Measurements from ENCODE around the gene RILPL1. TPM values are rescaled to one million over a fixed set of nuclear protein-coding genes. Genes with fewer than 3 reads are reported as not detected.
"Not testable (repeated sequence)": the region's sequence is repeated elsewhere in the genome, so short reads cannot be mapped to it uniquely, and the experiment has no call there.

The RILPL1 gene
- total and polyA plus RNA-seq, 8 donors: 2.7 to 42.3 (median 7.5) TPM

DNA sequence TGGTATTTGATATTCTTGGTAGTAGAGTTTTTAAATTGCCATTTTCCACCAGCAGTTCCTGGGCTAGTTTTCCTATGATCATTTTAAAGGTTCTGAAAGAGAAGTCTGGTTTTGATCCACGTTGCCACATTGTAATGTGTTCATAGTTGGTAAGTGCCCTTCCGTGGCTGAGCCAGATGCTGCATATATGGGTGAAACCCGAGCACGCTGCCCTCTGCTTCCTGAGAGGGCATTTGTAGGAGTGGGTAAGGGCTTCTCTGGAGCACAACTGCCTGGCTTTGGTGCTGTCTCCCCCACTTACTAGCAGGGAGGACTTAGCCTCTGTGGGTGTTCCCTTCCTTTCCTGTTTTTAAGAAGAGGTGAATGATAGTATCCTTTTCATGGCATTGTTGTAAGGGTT lies 68.4 kb downstream of the RILPL1 start:
- H3K4me3 ChIP-seq: no peak overlapping the region
- intact Hi-C loops (cut with DNase I; ENCODE audit: low total_unique reads): no loop called here
- WGBS, 5 donors: 84 to 90% (median 87%) methylated on average over 4 of the region's 4 CpGs
- TF ChIP-seq EP300 (IDR thresholded peaks at IDR 0.05) (no peak), POLR2A (IDR thresholded peaks at IDR 0.05) (no peak), POLR2AphosphoS5 (IDR thresholded peaks at IDR 0.05) (no peak)
- TF ChIP-seq, protein P1, sequence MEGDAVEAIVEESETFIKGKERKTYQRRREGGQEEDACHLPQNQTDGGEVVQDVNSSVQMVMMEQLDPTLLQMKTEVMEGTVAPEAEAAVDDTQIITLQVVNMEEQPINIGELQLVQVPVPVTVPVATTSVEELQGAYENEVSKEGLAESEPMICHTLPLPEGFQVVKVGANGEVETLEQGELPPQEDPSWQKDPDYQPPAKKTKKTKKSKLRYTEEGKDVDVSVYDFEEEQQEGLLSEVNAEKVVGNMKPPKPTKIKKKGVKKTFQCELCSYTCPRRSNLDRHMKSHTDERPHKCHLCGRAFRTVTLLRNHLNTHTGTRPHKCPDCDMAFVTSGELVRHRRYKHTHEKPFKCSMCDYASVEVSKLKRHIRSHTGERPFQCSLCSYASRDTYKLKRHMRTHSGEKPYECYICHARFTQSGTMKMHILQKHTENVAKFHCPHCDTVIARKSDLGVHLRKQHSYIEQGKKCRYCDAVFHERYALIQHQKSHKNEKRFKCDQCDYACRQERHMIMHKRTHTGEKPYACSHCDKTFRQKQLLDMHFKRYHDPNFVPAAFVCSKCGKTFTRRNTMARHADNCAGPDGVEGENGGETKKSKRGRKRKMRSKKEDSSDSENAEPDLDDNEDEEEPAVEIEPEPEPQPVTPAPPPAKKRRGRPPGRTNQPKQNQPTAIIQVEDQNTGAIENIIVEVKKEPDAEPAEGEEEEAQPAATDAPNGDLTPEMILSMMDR (IDR thresholded peaks at IDR 0.05): no peak
- no peaks in the 10 kb centered on the region for H3K27me3 ChIP-seq
- peaks cover 12 to 63% (median 43%) of the 10 kb centered on the region in 4 donors for H3K36me3 ChIP-seq
- H3K27ac ChIP-seq: no peak overlapping the region
- H3K4me1 ChIP-seq: peaks cover 0 to 29% (median 5%) of the 10 kb centered on the region in 4 donors
- no peak for DNase-seq
- no peaks in the 10 kb centered on the region for H3K9me3 ChIP-seq

DNA sequence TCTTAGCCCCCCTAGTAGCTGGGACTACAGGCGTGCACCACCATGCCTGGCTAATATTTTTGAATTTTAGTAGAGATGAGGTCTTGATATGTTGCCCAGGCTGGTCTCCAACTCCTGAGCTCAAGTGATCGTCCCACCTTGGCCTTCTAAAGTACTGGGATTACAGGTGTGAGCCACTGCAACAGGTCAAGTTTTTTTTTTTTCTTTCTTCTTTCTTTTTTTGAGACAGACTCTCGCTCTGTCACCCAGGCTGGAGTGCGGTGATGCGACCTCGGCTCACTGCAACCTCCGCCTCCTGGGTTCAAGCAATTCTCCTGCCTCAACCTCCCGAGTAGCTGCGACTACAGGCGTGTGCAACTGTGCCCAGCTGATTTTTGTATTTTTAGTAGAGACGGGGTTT lies 70.3 kb downstream of the RILPL1 start:
- H3K4me3 ChIP-seq; DNase-seq; H3K9me3 ChIP-seq; H3K27ac ChIP-seq; intact Hi-C loops (cut with DNase I; ENCODE audit: low total_unique reads); H3K27me3 ChIP-seq: not testable (repeated sequence)
- Histone ChIP-seq H3K36me3 (peaks cover 12 to 60% (median 37%) of the 10 kb centered on the region in 4 donors), H3K4me1 (peaks cover 9 to 43% (median 16%) of the 10 kb centered on the region in 4 donors)
- 94 to 98% (median 96%) methylated on average over 11 of the region's 11 CpGs for WGBS, 5 donors

DNA sequence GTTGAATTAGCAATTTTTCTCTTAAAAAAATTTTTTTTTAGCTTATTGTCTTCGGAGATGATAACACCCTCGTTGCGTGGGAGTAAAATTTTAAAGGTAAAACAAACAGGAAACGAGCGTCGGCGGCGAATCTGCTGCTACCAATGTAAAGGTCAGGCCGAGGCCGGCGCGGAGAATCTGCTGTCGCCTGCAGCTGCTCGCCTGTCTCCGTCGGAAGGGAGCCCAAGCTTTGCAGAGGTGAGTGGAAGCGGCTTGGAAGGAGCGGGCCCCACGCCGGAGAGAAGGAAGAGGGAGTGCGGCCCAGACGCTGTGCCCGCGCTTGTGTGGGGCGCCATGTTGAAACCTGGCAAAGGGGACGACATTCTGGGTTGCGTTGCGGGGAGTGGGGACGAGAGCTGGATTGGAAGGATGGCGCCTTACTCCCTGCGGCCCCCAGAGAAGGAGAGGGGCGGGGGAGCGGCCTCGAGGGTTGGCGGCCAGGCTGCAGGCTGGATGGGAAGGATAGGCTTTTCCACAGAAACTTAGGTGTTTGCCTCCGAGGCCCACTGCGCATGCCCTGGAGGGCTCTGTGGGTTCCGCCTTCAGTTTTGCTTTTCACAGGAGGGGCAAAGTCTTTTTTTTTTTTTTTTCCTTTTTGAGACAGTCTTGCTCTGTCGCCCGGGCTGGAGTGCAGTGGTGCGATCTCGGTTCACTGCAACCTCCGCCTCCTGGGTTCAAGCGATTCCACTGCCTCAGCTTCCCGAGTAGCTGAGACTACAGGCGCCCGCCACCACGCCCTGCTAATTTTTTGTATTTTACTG lies 75.3 kb downstream of the RILPL1 start, which contains the start of gene SNRNP35:
TSS of gene SNRNP35 (plus strand) at position 160 of the 800 bp plus-strand sequence. CDS start 7,402 bp downstream, outside the sequence.
- H3K9me3 ChIP-seq: no peaks in the 10 kb centered on the region
- peaks cover 9 to 29% (median 12%) of the 10 kb centered on the region in 4 donors for H3K4me1 ChIP-seq
- WGBS, 5 donors: 0 to 2% (median 1%) methylated on average over 47 to 48 of the region's 48 CpGs
- H3K36me3 ChIP-seq: peaks cover 0 to 13% (median 4%) of the 10 kb centered on the region in 4 donors
- peak; percentile 74 to 94 for DNase-seq
- H3K4me3 ChIP-seq: peak within 1 kb of the TSS; percentile 71 to 89 (median 80)
- intact Hi-C loops (cut with DNase I; ENCODE audit: low total_unique reads): no loop called here
- H3K27ac ChIP-seq: peak within 1 kb of the TSS; percentile 96 to 100 (median 99)
- no peak for TF ChIP-seq POLR2A (IDR thresholded peaks at IDR 0.05)
- peak in 2 of 3 donors; percentile 63 to 65 for TF ChIP-seq POLR2AphosphoS5 (IDR thresholded peaks at IDR 0.05)
- no peaks in the 10 kb centered on the region for H3K27me3 ChIP-seq

DNA sequence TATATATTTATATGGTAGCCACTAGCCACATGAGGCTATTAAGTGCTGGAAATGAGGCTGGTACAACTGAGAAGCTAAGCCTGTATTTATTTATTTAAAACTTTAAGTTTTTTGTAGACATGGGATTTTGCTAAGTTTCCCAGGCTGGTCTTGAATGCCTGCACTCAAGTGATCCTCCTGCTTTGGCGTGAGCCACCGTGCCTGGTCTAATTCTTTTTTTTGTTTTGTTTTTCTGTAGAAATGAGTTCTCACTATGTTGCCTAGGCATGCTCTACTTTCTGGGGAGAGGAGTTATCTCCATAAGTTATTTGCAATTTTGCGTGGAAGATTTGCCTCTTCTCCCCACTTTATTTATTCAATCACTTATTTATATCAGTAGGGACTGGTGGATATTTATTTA lies 80.4 kb downstream of the RILPL1 start:
- no peak for TF ChIP-seq POLR2AphosphoS5 (IDR thresholded peaks at IDR 0.05)
- TF ChIP-seq POLR2A (IDR thresholded peaks at IDR 0.05): no peak
- TF ChIP-seq, protein P1 (IDR thresholded peaks at IDR 0.05): no peak
- no peak for TF ChIP-seq EP300 (IDR thresholded peaks at IDR 0.05)
- Histone ChIP-seq H3K9me3 (no peaks in the 10 kb centered on the region), H3K27ac (no peak overlapping the region), H3K27me3 (no peaks in the 10 kb centered on the region), H3K4me1 (peaks cover 0 to 12% (median 10%) of the 10 kb centered on the region in 4 donors), H3K4me3 (no peak overlapping the region), H3K36me3 (no peaks in the 10 kb centered on the region)
- intact Hi-C loops (cut with DNase I; ENCODE audit: low total_unique reads): no loop called here
- DNase-seq: peak in 1 of 2 donors; percentile 57
- 42 to 61% (median 57%) methylated on average over 3 of the region's 3 CpGs for WGBS, 5 donors

GRCh38 chr12:123452276-123452550 lies 81.3 kb downstream of the RILPL1 start:
- 4 to 86% (median 38%) methylated on average over 1 of the region's 1 CpG for WGBS, 5 donors
- H3K27ac ChIP-seq; H3K27me3 ChIP-seq; DNase-seq; H3K4me3 ChIP-seq; intact Hi-C loops (cut with DNase I; ENCODE audit: low total_unique reads); H3K9me3 ChIP-seq; H3K36me3 ChIP-seq: not testable (repeated sequence)
- peaks cover 0 to 16% (median 9%) of the 10 kb centered on the region in 4 donors for H3K4me1 ChIP-seq

DNA sequence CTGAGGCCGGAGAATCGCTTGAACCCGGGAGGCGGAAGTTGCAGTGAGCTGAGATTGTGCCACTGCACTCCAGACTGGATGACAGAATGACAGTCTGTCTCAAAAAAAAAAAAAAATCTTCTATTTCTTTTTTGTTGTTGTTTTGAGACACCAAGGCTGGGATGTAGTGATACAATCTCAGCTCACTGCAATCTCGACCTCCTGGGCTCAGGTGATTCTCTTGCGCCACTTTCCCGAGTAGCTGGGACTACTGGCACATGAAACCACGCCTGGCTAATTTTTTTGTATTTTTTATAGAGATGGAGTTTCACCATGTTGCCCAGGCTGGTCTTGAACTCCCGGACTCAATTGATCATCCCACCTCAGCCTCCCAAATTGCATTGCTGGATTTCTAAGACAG lies 82.9 kb downstream of the RILPL1 start:
- TF ChIP-seq POLR2A (IDR thresholded peaks at IDR 0.05) (no peak), EP300 (IDR thresholded peaks at IDR 0.05) (no peak), POLR2AphosphoS5 (IDR thresholded peaks at IDR 0.05) (no peak)
- TF ChIP-seq, protein P1 (IDR thresholded peaks at IDR 0.05): no peak
- 88 to 93% (median 92%) methylated on average over 9 of the region's 9 CpGs for WGBS, 5 donors
- Histone ChIP-seq H3K9me3 (no peaks in the 10 kb centered on the region), H3K4me1 (peaks cover 9 to 28% (median 21%) of the 10 kb centered on the region in 4 donors), H3K27me3 (no peaks in the 10 kb centered on the region), H3K36me3 (no peaks in the 10 kb centered on the region), H3K4me3 (no peak overlapping the region), H3K27ac (no peak overlapping the region)
- no peak for DNase-seq
- intact Hi-C loops (cut with DNase I; ENCODE audit: low total_unique reads): no loop called here
